Body of pancreas (tissue), 4 donors: Measurements from ENCODE around the gene MLLT10.

Experiments
- POLR2A ChIP-seq, 3 donors: fragments of 450-650 bp; IDR thresholded peaks; one replicate each; pipeline ENCODE4 v1.6.1; 2016; ENCODE audit warnings: antibody characterized with exemption in 3 of 3, mild to moderate bottlenecking in 2 of 3
- TF ChIP-seq, protein P1 (sequence below), 7 experiments: fragments of 450-650 bp in 4 of 7; fragments of 200-600 bp in 3 of 7; sonication (generic) in 3 of 7; IDR thresholded peaks; one replicate each; pipeline ENCODE4 v1.5.1; 2016 to 2019; ENCODE audit warnings: antibody characterized with exemption in 7 of 7

DNA sequence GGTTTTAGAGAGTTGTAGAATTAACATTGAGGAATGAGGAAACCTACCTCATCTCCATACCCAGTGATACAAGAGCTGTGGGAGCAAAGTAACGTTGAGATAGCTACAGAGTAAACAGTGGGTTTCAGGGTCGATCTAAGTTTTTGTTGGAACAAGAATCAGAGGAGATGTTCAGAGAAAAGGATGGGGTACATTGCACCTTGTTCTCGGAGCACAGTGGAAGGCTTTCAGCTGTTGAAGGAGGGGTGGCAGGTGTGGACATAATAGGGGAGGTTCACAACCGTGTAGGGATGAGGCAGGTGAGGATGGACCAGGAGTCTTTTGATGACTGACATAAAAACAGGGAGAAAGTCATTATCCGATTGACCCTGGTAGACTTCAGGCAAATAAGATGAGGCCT lies 121.7 kb downstream of the MLLT10 start:
- TF ChIP-seq, protein P1, sequence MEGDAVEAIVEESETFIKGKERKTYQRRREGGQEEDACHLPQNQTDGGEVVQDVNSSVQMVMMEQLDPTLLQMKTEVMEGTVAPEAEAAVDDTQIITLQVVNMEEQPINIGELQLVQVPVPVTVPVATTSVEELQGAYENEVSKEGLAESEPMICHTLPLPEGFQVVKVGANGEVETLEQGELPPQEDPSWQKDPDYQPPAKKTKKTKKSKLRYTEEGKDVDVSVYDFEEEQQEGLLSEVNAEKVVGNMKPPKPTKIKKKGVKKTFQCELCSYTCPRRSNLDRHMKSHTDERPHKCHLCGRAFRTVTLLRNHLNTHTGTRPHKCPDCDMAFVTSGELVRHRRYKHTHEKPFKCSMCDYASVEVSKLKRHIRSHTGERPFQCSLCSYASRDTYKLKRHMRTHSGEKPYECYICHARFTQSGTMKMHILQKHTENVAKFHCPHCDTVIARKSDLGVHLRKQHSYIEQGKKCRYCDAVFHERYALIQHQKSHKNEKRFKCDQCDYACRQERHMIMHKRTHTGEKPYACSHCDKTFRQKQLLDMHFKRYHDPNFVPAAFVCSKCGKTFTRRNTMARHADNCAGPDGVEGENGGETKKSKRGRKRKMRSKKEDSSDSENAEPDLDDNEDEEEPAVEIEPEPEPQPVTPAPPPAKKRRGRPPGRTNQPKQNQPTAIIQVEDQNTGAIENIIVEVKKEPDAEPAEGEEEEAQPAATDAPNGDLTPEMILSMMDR (IDR thresholded peaks at IDR 0.05) = no peak
- TF ChIP-seq POLR2A (IDR thresholded peaks at IDR 0.05) = no peak
